Liver (tissue), 9 donors: Measurements from ENCODE around the gene PPP1R14C. TPM values are rescaled to one million over a fixed set of nuclear protein-coding genes. Genes with fewer than 3 reads are reported as not detected.

Experiments
- DNase-seq: peaks from one replicate; pipeline ENCODE4 v3.0.0-alpha.2; 2017; ENCODE audit warnings: low spot score
- H3K27ac ChIP-seq, 2 donors: one replicate each; pipeline ENCODE4 v1.7.0; 2013; ENCODE audit warnings: inconsistent platforms in 2 of 2, low read length in 2 of 2, control low read depth in 1 of 2, low read depth in 1 of 2, mild to moderate bottlenecking in 1 of 2
- H3K27me3 ChIP-seq, 4 donors: one replicate each; pipeline versions ENCODE4 v1.6.1 to v1.7.0; 2013; ENCODE audit warnings: low read length in 3 of 4, inconsistent platforms in 1 of 4, mild to moderate bottlenecking in 1 of 4, moderate library complexity in 1 of 4; ENCODE audit not compliant: control insufficient read depth in 4 of 4, insufficient read depth in 4 of 4
- H3K36me3 ChIP-seq, 4 donors: one replicate each; pipeline versions ENCODE4 v1.6.1 to v1.7.0; 2013; ENCODE audit warnings: low read length in 3 of 4, mild to moderate bottlenecking in 3 of 4, low read depth in 1 of 4, moderate library complexity in 1 of 4; ENCODE audit not compliant: control insufficient read depth in 4 of 4, insufficient read depth in 3 of 4
- H3K4me1 ChIP-seq, 4 donors: one replicate each; pipeline versions ENCODE4 v1.6.1 to v1.7.0; 2013; ENCODE audit warnings: low read length in 3 of 4, mild to moderate bottlenecking in 3 of 4, moderate library complexity in 1 of 4; ENCODE audit not compliant: control insufficient read depth in 4 of 4, insufficient read depth in 4 of 4
- H3K4me3 ChIP-seq, 3 donors: one replicate each; pipeline versions ENCODE4 v1.6.1 to v1.7.0; 2013; ENCODE audit warnings: low read length in 3 of 3, control low read depth in 1 of 3, low read depth in 1 of 3, mild to moderate bottlenecking in 1 of 3
- H3K9ac ChIP-seq, 2 donors: one replicate each; pipeline ENCODE4 v1.7.0; 2013; ENCODE audit warnings: low read length in 2 of 2, mild to moderate bottlenecking in 2 of 2, moderate library complexity in 2 of 2, control low read depth in 1 of 2, low read depth in 1 of 2
- H3K9me3 ChIP-seq, 4 donors: one replicate each; pipeline versions ENCODE4 v1.6.1 to v1.7.0; 2013; ENCODE audit warnings: low read length in 3 of 4; ENCODE audit not compliant: control insufficient read depth in 4 of 4
- EGR1 ChIP-seq, 2 donors: IDR thresholded peaks; 2 replicates each; pipeline ENCODE4 v1.6.1; 2016 to 2018; ENCODE audit warnings: antibody characterized with exemption in 2 of 2, low read depth in 2 of 2
- FOXA1 ChIP-seq: IDR thresholded peaks from 2 replicates; pipeline ENCODE4 v1.6.1; 2016; ENCODE audit warnings: antibody characterized with exemption
- FOXA2 ChIP-seq: IDR thresholded peaks from 2 replicates; pipeline ENCODE4 v1.6.1; 2016; ENCODE audit warnings: antibody characterized with exemption
- GABPA ChIP-seq, 2 donors: IDR thresholded peaks in 1 of 2; conservative IDR thresholded peaks in 1 of 2; 2 replicates each; pipeline ENCODE4 v1.6.1; 2016; ENCODE audit warnings: antibody characterized with exemption in 2 of 2, mild to moderate bottlenecking in 1 of 2, moderate library complexity in 1 of 2
- HNF4A ChIP-seq, 2 donors: conservative IDR thresholded peaks; 2 replicates each; pipeline ENCODE4 v1.6.1; 2016; ENCODE audit warnings: antibody characterized with exemption in 2 of 2, mild to moderate bottlenecking in 2 of 2
- HNF4G ChIP-seq: IDR thresholded peaks from 2 replicates; pipeline ENCODE4 v1.6.1; 2016; ENCODE audit warnings: antibody characterized with exemption
- JUND ChIP-seq, 2 donors: IDR thresholded peaks; 2 replicates each; pipeline ENCODE4 v1.6.1; 2016; ENCODE audit warnings: antibody characterized with exemption in 2 of 2
- NR2F2 ChIP-seq: IDR thresholded peaks from 2 replicates; pipeline ENCODE4 v1.6.1; 2016; ENCODE audit warnings: antibody characterized with exemption
- RAD21 ChIP-seq, 2 donors: IDR thresholded peaks; 2 replicates each; pipeline ENCODE4 v1.6.1; 2016; ENCODE audit warnings: antibody characterized with exemption in 2 of 2, mild to moderate bottlenecking in 2 of 2
- REST ChIP-seq: IDR thresholded peaks from 2 replicates; pipeline ENCODE4 v1.6.1; 2016; ENCODE audit warnings: antibody characterized with exemption, mild to moderate bottlenecking
- RXRA ChIP-seq, 2 donors: IDR thresholded peaks; 2 replicates each; pipeline ENCODE4 v1.6.1; 2017 to 2018; ENCODE audit warnings: antibody characterized with exemption in 2 of 2, mild to moderate bottlenecking in 1 of 2
- SP1 ChIP-seq: IDR thresholded peaks from 2 replicates; pipeline ENCODE4 v1.6.1; 2018; ENCODE audit warnings: antibody characterized with exemption, mild to moderate bottlenecking
- TAF1 ChIP-seq: conservative IDR thresholded peaks from 2 replicates; pipeline ENCODE4 v1.6.1; 2016; ENCODE audit warnings: antibody characterized with exemption, mild to moderate bottlenecking
- YY1 ChIP-seq: IDR thresholded peaks from 2 replicates; pipeline ENCODE4 v1.6.1; 2016; ENCODE audit warnings: antibody characterized with exemption, mild to moderate bottlenecking
- ZBTB33 ChIP-seq: IDR thresholded peaks from 2 replicates; pipeline ENCODE4 v1.6.1; 2016; ENCODE audit warnings: antibody characterized with exemption
- WGBS: extraction: QIAGEN DNeasy Blood & Tissue Kit; methylation state at CpG from one replicate; pipeline ENCODE4 v1.1.7; 2013; 5-methylcytosine and 5-hydroxymethylcytosine counted together
- polyA plus RNA-seq, 2 donors: library from polyadenylated mRNA; stranded (reverse) in 1 of 2; unstranded in 1 of 2; fragments of 200-250 nt in 1 of 2; fragments of >200 nt in 1 of 2; fragmentation: Nextera tagmentation in 1 of 2; extraction: Ambion mirVana in 1 of 2; gene quantifications; one replicate each; pipeline versions ENCODE4 v1.2.1 to v1.2.3, GENCODE V29; 2013 to 2015
- total RNA-seq, 2 donors: library from RNA; depleted of rRNA; stranded (reverse); fragments of >200 nt; gene quantifications; one replicate each; pipeline ENCODE4 v1.2.3, GENCODE V29; 2014
- TF ChIP-seq, protein P1 (sequence below): fragments of 150-350 bp; IDR thresholded peaks from 2 replicates; pipeline ENCODE4 v1.5.1; 2017; ENCODE audit warnings: improper control_type of control experiment, low read depth, low read length; ENCODE audit not compliant: missing input control
- TF ChIP-seq, protein P2 (sequence below): IDR thresholded peaks from 2 replicates; pipeline ENCODE4 v1.6.1; 2016; ENCODE audit warnings: antibody characterized with exemption
- TF ChIP-seq, protein P3 (sequence below): IDR thresholded peaks from 2 replicates; pipeline ENCODE4 v1.6.1; 2016; ENCODE audit warnings: antibody characterized with exemption
- donor health status: healthy.
- donor health status: healthy.
- donor health status: healthy.
- donor health status: healthy.
- donor health status: healthy.

Gene PPP1R14C
- total and polyA plus RNA-seq, 4 donors, result 0.05 TPM; not detected in 3

DNA sequence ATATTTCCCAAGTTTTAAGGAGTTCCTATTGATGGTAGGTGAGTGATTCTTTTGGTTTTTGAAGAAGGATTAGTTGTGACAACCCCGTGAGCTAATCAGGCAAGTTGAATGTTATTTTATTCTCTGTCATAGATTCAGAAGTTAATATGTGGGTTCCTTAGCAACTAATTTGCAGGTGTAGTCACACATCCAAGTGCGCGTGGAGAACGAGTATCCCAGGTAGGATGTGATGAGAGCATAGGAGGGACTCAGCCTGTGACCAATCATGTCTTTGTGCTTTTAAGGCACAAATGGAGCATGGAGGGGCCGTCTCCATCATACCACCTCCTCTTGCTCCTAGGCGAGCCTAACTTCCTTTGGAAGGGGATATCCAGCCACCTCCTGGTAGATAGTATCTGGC, 41.1 kb downstream of the PPP1R14C start:
- no peaks in the 10 kb centered on the region for H3K9me3 ChIP-seq
- no peaks in the 10 kb centered on the region for H3K4me1 ChIP-seq
- H3K4me3 ChIP-seq, result no peak overlapping the region
- TF ChIP-seq SP1 (no peak), TAF1 (no peak), REST (no peak), GABPA (IDR thresholded peaks at IDR 0.05 in 1 of 2, conservative IDR thresholded peaks at IDR 0.05 in 1 of 2) (no peak), YY1 (no peak), FOXA1 (no peak), FOXA2 (no peak), EGR1 (IDR thresholded peaks at IDR 0.05; ENCODE audit: low read depth in 2 of 2) (no peak), RAD21 (IDR thresholded peaks at IDR 0.05) (no peak), HNF4A (conservative IDR thresholded peaks at IDR 0.05) (no peak), NR2F2 (no peak), RXRA (IDR thresholded peaks at IDR 0.05) (no peak), HNF4G (no peak), JUND (IDR thresholded peaks at IDR 0.05) (no peak), ZBTB33 (no peak)
- TF ChIP-seq, protein P1, sequence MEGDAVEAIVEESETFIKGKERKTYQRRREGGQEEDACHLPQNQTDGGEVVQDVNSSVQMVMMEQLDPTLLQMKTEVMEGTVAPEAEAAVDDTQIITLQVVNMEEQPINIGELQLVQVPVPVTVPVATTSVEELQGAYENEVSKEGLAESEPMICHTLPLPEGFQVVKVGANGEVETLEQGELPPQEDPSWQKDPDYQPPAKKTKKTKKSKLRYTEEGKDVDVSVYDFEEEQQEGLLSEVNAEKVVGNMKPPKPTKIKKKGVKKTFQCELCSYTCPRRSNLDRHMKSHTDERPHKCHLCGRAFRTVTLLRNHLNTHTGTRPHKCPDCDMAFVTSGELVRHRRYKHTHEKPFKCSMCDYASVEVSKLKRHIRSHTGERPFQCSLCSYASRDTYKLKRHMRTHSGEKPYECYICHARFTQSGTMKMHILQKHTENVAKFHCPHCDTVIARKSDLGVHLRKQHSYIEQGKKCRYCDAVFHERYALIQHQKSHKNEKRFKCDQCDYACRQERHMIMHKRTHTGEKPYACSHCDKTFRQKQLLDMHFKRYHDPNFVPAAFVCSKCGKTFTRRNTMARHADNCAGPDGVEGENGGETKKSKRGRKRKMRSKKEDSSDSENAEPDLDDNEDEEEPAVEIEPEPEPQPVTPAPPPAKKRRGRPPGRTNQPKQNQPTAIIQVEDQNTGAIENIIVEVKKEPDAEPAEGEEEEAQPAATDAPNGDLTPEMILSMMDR, result no peak
- TF ChIP-seq, protein P2, sequence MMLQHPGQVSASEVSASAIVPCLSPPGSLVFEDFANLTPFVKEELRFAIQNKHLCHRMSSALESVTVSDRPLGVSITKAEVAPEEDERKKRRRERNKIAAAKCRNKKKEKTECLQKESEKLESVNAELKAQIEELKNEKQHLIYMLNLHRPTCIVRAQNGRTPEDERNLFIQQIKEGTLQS, result no peak
- TF ChIP-seq, protein P3, sequence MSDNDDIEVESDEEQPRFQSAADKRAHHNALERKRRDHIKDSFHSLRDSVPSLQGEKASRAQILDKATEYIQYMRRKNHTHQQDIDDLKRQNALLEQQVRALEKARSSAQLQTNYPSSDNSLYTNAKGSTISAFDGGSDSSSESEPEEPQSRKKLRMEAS, result no peak
- DNase-seq, result no peak
- H3K27me3 ChIP-seq, result no peaks in the 10 kb centered on the region
- no peak overlapping the region for H3K27ac ChIP-seq
- no peaks in the 10 kb centered on the region for H3K36me3 ChIP-seq
- WGBS, result 94% methylated on average over 6 of the region's 6 CpGs
- no peak overlapping the region for H3K9ac ChIP-seq
